Stimulated activated CD4-positive, alpha-beta T cell treated with anti-CD3 and anti-CD28 coated beads, Interleukin-2, amount 100 ng/mL, for 24 hours (primary cell): ENCODE results near the gene PCSK2.

Source experiments
- DNase-seq, 2 donors: peaks; one replicate each; pipeline ENCODE4 v3.0.0-alpha.2; 2020

The PCSK2 gene

DNA sequence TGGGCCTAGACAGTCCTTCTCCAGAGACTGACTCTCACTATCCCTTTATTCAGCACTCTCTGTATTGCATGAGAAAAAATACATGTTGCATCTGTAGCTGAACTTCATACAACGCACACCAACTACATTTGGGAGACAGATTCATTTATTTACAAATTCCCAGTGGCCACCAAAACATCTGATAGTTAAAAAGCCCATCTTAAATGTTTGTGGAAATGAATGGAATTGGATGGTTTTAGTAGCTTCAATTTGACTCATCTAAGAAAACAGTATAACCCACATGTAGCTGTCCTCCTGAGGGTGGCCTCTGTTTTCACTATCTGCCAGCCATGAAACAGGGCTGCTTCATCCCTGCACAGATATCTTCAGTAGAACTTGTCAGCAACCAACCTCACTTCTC, 116.3 kb downstream of the PCSK2 start:
- DNase-seq, result no peak

DNA sequence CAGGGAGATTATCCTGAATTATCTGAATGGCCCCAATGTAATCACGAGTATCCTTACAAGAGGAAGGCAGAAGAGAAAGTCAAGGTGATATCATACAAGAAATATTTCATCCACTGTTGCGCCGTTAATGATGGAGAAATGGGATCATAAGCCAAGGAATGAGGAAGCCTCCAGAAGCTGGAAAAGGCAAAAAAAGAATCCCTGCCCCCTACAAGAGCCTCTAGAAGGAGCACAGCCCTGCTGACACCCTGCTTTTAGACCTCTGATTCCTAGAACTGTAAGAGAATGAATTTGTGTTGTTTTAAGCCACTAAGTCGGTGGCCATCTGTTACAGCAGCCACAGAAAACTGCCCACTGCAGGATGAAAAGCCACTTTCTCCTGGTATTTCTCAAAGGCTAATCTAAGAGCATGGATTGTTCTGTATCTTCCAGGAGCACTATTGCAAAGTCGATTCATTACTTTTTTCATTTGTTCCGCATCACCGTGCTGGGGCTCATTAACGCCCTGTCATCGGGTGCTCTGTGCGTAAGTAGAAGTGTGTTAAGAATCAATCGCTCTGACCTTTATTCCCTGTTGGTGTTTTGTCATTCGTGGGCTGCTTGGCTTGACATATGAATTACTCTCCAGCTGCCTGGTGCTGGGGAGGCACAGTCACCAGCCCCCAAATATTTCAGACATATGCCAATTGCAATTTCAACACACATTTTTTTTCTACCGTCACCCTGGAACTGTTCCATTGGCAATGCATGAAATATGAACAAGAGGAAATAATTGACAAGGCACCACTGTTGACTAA, 117.0 kb downstream of the PCSK2 start:
- DNase-seq, result no peak

DNA sequence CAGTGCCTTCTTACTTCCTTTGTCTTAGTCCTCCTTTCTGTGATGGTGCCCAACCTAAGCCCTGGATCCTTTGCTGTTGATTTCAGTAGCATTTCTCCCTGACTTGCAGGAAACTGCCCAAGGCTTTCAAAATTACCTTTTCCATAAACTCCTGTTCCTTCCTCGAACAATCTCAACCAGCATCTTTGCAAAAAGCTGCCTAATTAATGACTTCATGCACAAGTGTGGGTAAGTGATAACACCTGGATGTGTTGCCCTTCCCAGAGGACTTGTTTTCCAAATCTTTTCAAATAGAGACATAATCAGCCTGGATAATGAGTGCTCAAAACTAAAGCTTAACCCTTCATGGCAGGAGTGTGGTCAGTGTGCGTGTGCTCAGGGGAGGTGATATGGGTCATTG, 118.0 kb downstream of the PCSK2 start:
- no peak for DNase-seq

DNA sequence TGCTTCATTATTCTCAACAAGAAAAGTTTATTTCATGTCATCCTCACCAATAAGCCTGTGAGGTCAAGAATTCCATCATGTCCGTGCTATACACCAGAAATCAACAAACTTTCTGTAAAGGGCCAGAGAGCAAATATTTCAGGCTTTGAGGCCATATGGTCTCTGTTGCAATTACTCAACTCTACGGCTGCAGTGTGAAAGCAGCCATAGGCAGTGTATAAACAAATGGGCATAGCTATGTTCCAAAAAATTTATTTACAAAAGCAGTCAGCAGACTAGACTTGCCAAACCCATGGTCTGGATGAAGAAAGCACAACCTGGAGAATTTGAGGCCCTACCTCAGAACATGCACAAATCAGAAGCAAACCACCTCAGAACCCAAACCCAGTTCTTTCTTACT, 118.5 kb downstream of the PCSK2 start:
- DNase-seq, result no peak

DNA sequence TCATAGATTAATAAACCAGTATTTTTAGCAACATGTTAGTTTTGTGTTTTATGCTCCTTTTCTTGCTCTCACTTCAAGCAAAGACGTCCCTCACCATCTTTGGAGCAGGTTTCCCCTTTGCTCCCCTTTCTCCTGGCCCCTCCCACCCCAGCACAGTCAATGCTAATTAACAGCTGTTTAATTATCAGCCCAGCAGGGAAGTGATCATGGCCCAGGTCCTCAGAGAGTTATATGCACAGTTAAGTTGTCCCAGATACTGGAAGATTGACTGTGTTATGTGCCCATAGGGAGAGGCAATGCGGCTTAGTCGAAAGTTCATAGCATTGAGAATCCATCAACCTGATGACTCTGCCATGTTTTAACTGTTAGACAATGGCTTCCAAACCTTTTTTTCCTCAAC, 123.5 kb downstream of the PCSK2 start:
- DNase-seq, result no peak

DNA sequence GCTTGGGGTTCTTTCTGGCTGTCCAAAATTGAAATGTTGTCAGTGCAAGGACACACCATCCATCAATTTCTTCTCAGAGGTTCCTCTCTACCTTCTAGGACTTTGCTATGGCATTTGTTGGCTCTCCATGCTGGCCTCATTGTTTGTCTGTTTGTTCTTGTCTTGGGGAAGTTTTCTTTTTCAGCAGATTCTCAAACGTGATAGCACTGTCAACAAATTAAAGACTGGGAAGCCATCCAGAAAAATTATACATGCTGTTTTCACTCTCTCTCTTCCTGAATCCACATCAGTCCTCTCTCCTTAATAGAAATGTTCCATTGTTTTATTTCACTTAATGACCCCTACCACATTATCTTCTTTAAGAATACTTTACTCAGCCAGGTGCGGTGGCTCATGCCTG, 130.4 kb downstream of the PCSK2 start:
- no peak for DNase-seq

DNA sequence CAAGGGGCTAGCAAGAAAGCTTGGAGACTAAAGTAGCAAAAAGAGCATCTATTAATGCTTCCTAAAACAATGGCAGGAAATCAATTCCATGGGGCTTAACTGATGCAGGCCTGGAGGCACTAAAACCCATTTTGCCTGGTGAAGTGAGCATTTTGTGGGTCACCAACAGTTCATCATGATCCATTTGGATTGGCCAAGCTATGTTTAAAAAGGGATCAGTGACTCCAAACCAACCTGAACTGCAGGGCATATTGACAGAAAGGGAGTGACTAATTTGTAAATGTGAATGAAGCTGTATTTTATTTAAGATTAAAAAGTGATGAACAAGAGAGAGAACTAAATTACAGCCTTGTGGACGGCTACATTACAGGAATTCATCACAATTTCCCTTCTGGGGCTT, 132.0 kb downstream of the PCSK2 start:
- no peak for DNase-seq

DNA sequence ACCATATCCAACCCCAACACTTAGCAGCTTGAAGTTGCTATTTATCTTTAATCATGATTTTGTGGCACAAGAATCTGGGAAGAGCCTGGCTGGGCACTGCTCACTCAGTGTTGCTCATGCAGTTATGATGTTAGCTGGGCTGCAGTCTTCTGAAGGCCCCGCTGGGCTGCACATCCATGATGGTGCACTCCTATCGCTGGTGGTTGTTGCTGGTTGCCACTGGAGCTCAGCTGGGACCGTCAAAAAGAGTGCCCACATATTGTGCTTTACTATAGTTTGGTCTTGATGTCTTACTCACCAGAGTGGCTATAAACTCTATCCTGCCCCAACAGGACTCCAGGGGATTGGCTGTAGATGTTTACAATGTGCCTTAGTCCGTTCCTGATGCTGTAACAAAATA, 137.8 kb downstream of the PCSK2 start:
- DNase-seq, result no peak

DNA sequence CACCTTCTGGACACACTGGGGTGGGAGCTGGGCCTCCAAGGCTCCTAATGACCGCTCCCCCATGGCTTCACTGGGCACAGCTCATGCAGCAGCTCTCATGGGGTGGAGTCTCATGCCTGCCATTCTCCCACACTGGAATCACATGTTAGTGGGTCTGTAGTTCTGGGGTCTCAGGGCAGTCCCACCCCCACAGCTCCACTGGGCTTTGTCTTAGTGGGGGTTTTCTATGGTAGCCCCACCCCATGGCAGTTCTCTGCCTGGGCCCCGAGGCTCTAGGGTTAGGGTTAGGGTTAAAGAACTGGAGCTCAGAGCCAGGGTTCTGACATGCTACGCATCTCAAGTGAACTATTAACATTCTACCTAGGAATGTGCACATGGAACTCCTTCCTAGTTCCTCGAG, 139.0 kb downstream of the PCSK2 start:
- no peak for DNase-seq

DNA sequence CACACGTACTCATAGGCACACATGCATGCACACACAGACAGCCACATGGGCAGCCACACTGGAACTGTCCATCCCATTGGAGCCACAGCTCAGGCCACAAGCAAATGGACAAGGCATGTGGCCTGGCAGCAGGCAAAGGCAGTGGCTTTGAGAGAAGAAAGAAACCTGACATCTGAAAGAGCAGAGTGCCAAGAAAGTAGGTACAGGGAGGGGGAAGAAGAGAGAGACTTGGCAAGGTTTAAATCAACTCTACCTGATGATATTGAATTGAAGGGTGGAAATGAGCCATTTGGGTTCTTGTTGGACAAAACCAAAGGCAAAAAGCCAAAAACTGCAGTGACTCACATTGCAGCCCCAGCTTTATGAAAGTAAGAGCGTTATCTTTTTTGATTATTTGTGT, 142.7 kb downstream of the PCSK2 start:
- no peak for DNase-seq

DNA sequence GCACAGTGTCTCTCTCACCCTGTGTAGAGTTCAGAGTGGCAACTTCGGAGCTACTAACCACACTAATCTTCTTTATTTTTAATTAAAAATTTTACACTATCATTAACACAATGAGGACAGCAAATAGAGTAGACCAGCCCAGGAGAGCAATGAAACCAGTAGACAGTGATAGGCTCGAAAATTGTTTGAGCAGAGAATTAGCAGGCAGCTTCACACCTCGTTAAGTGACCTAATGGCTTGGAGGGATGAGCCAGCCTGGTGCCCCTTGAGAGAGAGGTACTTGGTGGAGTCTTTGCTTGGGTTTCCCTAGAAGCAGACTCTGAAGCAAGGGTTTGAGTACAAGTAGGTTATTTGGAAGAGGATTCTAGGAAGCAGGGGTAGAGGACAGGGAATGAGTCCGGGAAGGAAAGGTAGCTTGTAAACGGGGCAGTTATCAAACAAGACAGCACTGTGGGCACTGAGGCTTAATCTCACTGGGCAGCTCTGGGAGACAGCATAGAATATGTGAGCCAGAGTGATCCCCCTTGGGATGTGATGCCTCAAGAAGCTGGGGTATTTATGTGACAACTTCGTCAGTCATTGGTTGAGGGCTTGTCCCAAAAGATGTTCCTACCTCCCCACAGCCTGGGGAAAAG, 146.1 kb downstream of the PCSK2 start:
- no peak for DNase-seq

DNA sequence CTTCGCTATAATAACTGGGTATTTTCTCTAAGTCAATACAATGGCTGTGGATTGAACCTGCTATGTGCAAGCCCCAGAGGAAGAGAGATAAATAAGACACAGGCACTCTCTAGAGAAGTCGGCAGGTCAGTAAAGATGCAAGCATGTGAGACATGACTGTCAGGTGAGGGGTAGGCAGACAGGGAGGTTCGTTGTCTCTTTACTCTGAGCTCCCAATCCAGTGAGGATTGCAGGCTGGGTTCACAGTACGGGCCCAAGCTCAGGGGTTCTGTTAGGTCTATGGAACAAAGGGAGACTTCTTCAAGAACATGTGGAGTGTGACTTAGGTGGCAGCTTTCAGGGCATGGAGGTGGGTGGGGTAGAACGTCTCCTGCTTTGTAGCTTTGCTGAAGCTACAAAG, 147.2 kb downstream of the PCSK2 start:
- DNase-seq, result no peak

DNA sequence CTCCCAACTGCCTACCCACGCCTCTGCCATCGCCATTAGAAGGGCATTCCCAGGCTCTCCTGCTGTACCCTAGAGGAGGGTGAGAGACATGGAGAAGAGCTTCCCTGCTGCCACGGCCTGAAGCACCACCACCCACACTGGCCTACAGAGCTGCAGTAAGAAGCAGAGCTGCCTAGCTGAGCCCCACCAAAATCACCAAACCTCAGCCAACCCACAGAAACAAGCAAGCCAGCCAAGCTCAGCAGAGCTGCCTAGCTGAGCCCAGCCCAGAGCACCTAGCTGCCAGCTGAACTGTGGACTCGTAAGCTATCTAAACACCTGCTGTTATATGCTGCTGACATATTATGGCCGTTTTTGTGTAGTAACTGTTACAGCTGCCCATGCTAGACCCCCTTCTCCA, 149.2 kb downstream of the PCSK2 start:
- DNase-seq, result no peak

DNA sequence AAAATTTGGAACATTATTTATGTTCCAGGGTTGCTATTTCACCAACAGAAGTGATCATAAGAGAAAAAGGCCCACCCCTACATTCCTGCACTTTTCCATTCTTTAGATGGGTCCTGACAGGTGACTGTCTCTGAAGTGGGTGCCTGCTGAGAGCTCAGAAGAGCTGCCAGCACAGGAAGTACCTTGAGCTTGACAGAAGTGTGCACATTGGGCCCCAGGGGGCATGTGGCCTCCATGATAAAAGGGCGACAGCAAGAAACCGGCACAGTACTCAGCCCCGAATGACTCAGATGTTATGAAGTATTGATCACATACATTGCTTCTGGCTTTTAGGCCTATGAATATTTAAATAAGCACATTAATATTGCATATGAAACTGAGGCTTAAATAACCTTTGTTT, 150.4 kb downstream of the PCSK2 start:
- no peak for DNase-seq

DNA sequence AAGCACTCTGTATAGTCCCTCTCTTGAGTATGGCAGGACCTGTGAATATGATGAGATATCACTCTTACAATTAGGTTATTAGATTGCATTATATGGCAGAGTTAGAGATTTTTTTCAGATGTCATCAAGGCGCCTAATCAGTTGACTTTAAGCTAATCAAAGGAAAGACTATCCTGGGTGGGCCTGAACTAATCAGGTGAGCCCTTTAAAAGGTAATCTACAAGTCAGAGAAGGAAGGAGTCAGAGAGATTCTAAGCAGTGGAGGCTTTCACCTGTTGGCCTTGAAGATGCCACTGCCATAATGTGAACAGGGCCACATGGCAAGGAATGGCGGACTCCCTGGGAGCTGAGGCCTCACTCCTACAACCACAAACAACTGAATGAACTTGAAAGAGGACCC, 152.8 kb downstream of the PCSK2 start:
- DNase-seq, result no peak

DNA sequence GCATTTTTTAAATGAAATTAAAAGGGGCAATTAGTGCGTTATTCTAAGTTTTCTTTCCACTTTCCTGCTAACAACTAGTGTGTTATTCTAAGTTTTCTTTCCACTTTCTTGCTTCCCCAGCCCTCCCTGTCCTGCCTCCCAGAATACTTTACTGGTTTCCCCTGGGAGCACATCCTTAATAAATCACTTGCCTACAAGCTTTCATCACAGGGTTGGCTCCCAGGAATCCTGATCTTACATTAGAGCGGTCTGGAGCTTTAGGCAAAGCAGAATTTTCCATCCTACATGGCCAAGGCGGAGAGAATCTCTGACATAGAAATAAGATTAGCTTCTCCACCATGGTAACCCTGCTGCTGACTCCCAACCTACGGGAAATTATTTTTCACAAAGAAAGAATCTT, 154.0 kb downstream of the PCSK2 start:
- DNase-seq, result no peak

DNA sequence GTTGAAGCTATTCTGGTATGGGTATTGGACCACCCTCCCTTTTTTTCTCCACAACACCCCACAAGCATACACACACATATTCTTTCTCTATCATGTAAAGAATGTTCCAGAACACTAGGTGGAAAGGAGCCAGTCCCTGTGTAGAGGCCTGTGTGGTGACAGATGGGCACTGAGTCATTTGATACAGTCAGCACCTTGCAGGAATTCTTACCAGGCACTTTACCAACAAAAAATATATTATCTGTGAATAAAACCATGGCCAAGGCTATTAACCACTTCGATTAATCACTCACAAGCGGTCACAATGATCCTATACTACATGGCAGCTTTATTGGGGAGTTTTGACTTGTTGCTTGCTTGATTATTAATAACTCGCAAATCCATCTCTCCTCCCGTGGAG, 154.9 kb downstream of the PCSK2 start:
- DNase-seq, result no peak

DNA sequence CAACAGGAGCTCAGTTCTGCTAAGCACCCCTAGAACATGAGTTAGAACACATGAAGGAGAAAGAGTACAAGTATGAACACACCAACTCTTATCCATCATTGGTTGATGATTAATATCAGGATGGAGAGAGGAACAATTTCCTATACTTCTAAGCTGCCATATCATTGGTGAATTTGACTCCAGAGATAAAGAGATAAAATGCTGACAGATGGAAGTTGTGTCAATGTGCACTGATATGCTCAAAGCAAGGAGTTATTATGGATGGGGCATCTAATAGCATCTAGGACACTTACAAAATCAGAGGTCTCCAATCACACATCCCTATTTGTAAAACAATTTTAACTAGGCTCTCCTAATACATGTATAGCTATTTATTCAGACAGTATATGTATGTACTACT, 159.0 kb downstream of the PCSK2 start:
- no peak for DNase-seq

DNA sequence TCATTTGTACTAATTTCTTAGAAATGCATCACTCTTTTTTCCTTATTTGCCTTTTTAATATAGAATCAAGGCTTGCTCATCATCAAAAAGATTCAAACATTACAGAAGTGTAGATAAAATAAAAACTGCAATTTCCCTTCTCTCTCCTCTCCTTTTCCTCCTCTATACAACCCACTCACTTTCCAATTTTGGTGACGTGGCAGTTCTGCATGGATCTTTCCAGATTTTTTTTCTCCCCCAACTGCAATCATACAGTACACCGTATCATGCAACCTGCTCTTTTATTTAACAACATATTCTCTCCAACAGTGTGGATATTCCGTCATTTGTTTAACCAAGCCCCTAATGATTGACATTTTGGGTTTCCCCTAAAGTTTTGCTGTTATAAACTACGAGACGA, 163.8 kb downstream of the PCSK2 start:
- no peak for DNase-seq

DNA sequence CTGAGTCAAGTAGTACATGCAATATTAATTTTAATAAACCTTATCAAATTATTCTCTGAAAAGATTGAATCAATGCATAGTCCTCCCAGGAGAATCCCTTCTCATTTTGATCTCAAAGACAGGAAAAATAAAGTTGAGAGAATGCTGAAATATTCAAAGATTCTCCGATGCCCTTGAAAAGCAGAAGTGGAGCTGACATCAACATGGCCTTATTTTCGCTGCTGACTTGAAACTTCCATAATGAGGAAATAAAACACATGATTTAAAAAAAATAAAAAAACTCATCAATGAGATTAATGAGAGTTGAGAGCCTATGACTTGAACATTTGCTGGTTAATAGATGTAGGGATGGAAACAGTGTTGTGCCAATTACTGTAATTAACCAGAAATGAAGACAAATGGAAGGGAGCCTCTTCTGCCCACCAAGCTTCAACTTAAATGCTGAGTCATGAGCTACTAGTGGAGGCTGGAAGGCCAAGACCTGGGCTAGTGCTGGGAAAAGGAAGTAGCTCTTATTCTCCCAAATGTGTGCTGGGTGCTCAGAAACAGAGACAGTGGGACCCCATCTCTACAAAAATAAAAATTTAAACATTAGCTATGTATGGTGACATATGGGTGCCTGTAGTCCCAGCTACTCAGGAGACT, 164.4 kb downstream of the PCSK2 start:
- no peak for DNase-seq

DNA sequence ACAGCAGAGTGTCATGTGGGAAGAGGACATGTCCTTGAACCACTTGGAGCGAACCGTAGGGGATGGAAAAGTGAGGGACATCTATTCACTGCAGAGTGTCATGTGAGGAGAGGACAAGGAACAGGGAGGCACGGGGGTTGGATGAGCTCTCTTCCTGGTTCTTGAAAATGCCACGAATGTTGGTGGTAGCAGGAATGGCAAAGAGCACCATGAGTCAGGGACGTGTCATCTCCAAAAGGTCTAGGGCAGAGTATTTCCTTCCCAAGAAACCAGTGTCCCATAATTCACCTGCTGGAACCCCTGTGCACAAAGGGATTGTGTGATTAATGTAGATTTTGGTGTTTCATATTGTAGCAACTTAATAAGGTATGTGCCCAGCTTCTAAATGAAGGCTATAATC, 167.6 kb downstream of the PCSK2 start:
- no peak for DNase-seq

DNA sequence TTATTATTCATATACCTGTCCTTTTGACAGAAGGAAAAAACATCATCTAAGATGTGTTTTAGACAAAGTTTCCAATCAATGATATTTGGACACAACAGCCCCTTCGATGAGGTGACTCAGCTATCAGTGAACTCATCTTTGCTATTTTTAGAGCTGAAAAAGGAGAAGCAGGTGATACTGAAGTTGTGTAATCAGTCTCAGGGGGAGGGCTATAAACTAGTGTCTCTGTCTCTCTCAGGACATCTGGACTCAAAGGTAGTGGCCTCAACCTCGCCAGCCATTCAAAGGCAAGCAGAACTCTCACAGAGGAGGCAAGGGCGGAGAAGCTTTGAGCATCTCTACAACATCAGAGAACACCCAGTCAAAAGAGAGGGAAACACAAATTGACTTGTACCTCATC, 168.9 kb downstream of the PCSK2 start:
- no peak for DNase-seq

DNA sequence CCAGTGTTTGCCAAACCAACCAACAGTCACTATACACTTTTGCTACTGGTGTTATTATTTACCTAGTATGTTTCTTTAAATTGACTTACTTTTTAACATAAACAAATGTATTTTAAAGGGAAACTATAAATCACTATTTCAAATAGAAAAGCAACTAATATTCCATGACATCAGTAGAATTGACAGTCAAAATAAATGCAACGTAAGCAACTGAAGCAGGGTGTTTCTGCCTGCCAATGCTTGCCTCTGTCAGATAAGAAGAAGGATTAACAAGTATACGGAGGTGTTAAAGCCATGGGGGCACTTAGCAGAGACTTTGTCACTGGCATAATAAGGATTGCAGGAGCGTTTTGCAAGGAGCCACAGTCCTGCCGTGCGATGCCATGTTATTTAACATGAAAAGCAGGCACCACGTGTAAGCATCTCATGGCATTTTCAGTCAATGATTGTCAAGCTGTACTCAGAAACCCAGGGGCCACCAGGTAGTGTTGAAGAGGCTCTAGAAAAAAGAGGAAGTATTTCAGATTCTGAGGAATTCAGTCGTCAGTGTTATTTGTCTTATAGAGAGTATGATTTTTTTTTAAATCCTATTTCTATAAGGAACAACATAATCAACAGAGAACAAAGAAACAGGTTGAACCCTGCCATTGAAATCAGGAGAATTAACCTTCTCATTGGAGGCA, 172.6 kb downstream of the PCSK2 start:
- DNase-seq, result no peak

DNA sequence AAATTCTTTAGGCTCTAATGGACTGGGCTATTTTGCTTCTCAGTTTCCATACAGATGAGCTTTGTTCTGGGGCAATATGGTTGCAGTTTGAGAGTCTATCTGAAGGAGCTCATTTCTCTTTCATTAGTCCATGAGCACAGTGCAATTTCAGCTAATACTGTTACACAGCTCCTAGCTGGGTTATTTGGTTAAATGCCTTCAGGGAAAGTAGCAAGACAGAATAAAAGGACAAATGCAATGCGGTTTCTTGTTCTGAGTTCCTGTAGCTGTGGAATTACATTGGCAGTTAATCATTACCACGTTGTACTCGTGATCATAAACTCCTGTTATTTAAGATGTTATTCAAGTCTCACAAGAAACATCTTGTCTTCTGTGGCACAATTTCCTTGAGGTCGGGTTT, 176.6 kb downstream of the PCSK2 start:
- no peak for DNase-seq
